WERI-Rb-1 (cell line): Measurements from ENCODE around the gene PRICKLE2.
A peak's percentile ranks its signal among the peaks of the same experiment; 100 is the strongest.

Experiments
- DNase-seq: peaks from one replicate; pipeline ENCODE4 v3.0.0-alpha.2; 2020
- H3K27ac ChIP-seq: fragments of 250-450 bp; sonication (Bioruptor Pico); 2 replicates; pipeline ENCODE4 v1.5.1; 2020; ENCODE audit warnings: mild to moderate bottlenecking, moderate library complexity
- H3K27me3 ChIP-seq: fragments of 250-450 bp; sonication (Bioruptor Pico); 2 replicates; pipeline ENCODE4 v1.5.1; 2021; ENCODE audit warnings: mild to moderate bottlenecking, low read depth, moderate library complexity; ENCODE audit not compliant: insufficient read depth, severe bottlenecking
- H3K36me3 ChIP-seq: fragments of 250-450 bp; sonication (Bioruptor Pico); 2 replicates; pipeline ENCODE4 v1.5.1; 2020; ENCODE audit warnings: mild to moderate bottlenecking, moderate library complexity
- H3K4me3 ChIP-seq: 2 replicates; pipeline ENCODE4 v1.5.1; 2011; ENCODE audit warnings: low read depth, mild to moderate bottlenecking, control low read depth, low read length
- H3K9me3 ChIP-seq: fragments of 250-450 bp; sonication (Bioruptor Pico); 2 replicates; pipeline ENCODE4 v1.5.1; 2021; ENCODE audit warnings: mild to moderate bottlenecking, moderate library complexity; ENCODE audit not compliant: severe bottlenecking
- CTCF ChIP-seq: IDR thresholded peaks from 2 replicates; pipeline ENCODE4 v1.5.1; 2011; ENCODE audit warnings: low read depth, mild to moderate bottlenecking, control low read depth, inconsistent platforms, low read length

The PRICKLE2 gene

DNA sequence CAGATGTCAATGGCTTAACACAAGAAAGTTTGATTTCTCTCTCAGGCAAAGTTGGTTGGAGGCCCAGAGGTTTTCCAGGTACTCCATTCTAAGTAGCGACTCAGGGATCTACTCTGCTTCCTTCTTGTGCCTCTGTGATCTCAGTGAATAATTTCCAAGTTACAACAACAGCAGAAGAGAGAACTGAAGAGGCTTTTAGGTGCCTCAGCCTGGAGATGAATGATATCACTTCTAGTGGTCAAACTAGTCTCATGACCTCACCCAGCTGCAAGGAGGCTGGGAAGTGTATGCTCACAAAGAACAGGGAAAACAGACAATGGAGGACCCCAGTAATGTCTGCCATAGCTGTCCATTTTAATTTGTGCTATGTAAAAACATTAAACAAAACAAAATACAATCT is 4.6 kb upstream of the PRICKLE2 start:
- H3K27me3 ChIP-seq: no peaks in the 10 kb centered on the region
- H3K4me3 ChIP-seq: no peak overlapping the region
- DNase-seq: no peak
- no peak for TF ChIP-seq CTCF
- H3K36me3 ChIP-seq: peaks cover 11% of the 10 kb centered on the region
- no peaks in the 10 kb centered on the region for H3K9me3 ChIP-seq
- H3K27ac ChIP-seq: no peak overlapping the region

DNA sequence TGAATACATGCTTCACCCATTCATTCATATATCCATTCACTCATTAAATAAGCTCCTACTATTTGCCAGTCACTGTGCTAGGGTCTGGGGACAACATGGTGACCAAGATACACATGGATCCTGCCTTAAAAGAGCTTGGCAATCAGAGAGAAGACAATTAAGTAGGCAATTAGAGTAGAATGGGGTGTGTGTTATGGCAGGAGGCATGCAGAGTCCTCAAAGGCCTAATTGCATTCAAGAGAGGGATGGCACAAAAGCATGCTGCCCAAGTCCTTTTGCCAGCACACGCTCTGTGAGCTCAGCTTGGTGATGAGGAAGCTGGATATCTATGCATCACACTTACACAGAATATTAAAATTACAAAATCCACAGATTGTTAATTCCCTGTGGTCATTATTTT is 2.8 kb upstream of the PRICKLE2 start:
- DNase-seq: no peak
- Histone ChIP-seq H3K36me3 (no peaks in the 10 kb centered on the region; the same call in 1 of the 2 replicates), H3K27ac (no peak overlapping the region), H3K27me3 (no peaks in the 10 kb centered on the region), H3K4me3 (no peak overlapping the region), H3K9me3 (no peaks in the 10 kb centered on the region)
- no peak for TF ChIP-seq CTCF

DNA sequence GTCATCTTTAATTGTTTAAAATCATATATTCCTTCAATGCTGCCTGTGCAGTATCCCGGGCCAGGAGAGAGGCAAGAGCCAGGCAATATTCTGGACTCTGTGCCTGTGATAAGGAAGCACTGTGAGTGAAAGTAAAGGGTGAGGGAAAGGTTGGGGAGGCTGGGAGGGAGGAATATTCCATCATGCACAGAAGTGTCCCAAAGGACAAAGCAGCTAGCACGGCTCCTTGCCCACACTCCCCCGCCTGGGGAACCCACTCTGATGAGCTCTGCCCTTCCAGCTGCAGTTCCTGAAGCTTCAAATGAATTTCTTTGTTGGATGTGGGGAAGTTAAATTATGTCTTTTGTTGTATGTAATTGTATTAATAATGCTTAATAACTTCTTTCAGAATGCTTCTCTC is 1.5 kb upstream of the PRICKLE2 start:
- no peak overlapping the region for H3K4me3 ChIP-seq
- H3K27ac ChIP-seq: no peak overlapping the region
- no peaks in the 10 kb centered on the region for H3K9me3 ChIP-seq
- no peak for DNase-seq
- no peak for TF ChIP-seq CTCF
- peaks cover 2% of the 10 kb centered on the region for H3K36me3 ChIP-seq
- H3K27me3 ChIP-seq: no peaks in the 10 kb centered on the region

- Histone ChIP-seq H3K27me3 (no peaks in the 10 kb centered on the region), H3K27ac (peak overlapping the region; percentile 37), H3K36me3 (peaks cover 2% of the 10 kb centered on the region), H3K4me3 (peak overlapping the region; percentile 52), H3K9me3 (no peaks in the 10 kb centered on the region)
- DNase-seq: no peak
- TF ChIP-seq CTCF: no peak
Measured at GRCh38 chr3:64225695-64226499, 631 bp upstream of the PRICKLE2 start.

- DNase-seq: peak; percentile 39
- H3K27ac ChIP-seq: peak overlapping the region; percentile 74
- H3K9me3 ChIP-seq: no peaks in the 10 kb centered on the region
- no peaks in the 10 kb centered on the region for H3K27me3 ChIP-seq
- no peak for TF ChIP-seq CTCF
- peak overlapping the region; percentile 52 for H3K4me3 ChIP-seq
- H3K36me3 ChIP-seq: peaks cover 2% of the 10 kb centered on the region
Measured at GRCh38 chr3:64223791-64224745, 1.2 kb downstream of the PRICKLE2 start.
